RCC 7860 (cell line): ENCODE data around the gene LRBA.

ENCODE experiments used
- DNase-seq: peaks from one replicate; pipeline ENCODE4 v3.0.0-alpha.2; 2015; ENCODE audit warnings: low spot score
- FAIRE-seq: peaks from 2 replicates; lab custom pipeline; 2012; peaks lifted over from hg19 to GRCh38; lab: Jason Lieb, UNC

Gene LRBA

GRCh38 chr4:150355418-150355817 is 659.7 kb downstream of the LRBA start:
- no peak for DNase-seq
- FAIRE-seq: no peak

GRCh38 chr4:150354214-150354796 is 660.8 kb downstream of the LRBA start:
- FAIRE-seq: no peak
- DNase-seq: no peak

- no peak for FAIRE-seq
- peak; percentile 31 for DNase-seq
Measured at GRCh38 chr4:150348079-150348478, 667.0 kb downstream of the LRBA start.

GRCh38 chr4:150345207-150345744 is 669.8 kb downstream of the LRBA start:
- FAIRE-seq (no peak), DNase-seq (no peak)

- DNase-seq (no peak), FAIRE-seq (no peak)
Measured at GRCh38 chr4:150343796-150344195, 671.3 kb downstream of the LRBA start.

- DNase-seq: no peak
- FAIRE-seq: no peak
Measured at GRCh38 chr4:150342945-150343344, 672.1 kb downstream of the LRBA start.

- FAIRE-seq (no peak), DNase-seq (no peak)
Measured at GRCh38 chr4:150337734-150338133, 677.4 kb downstream of the LRBA start.

- no peak for FAIRE-seq
- DNase-seq: no peak
Measured at GRCh38 chr4:150336676-150337412, 678.2 kb downstream of the LRBA start.

- no peak for FAIRE-seq
- DNase-seq: no peak
Measured at GRCh38 chr4:150332961-150333360, 682.1 kb downstream of the LRBA start.

GRCh38 chr4:150332086-150332485 is 683.0 kb downstream of the LRBA start:
- DNase-seq (no peak), FAIRE-seq (no peak)

GRCh38 chr4:150329373-150329772 is 685.7 kb downstream of the LRBA start:
- DNase-seq: no peak
- no peak for FAIRE-seq

GRCh38 chr4:150328496-150328895 is 686.6 kb downstream of the LRBA start:
- DNase-seq (no peak), FAIRE-seq (no peak)

- DNase-seq: no peak
- no peak for FAIRE-seq
Measured at GRCh38 chr4:150327262-150327780, 687.8 kb downstream of the LRBA start.

- DNase-seq: no peak
- no peak for FAIRE-seq
Measured at GRCh38 chr4:150325872-150326271, 689.2 kb downstream of the LRBA start.

GRCh38 chr4:150323406-150324325 is 691.4 kb downstream of the LRBA start:
- FAIRE-seq (no peak), DNase-seq (no peak)

- DNase-seq: no peak
Measured at GRCh38 chr4:150322646-150323045, 692.4 kb downstream of the LRBA start.

GRCh38 chr4:150321113-150321512 is 694.0 kb downstream of the LRBA start:
- DNase-seq (no peak), FAIRE-seq (no peak)

More at GRCh38 chr4:150322646-150323045, 692.4 kb downstream of the LRBA start:
- no peak for FAIRE-seq

- DNase-seq: no peak
- no peak for FAIRE-seq
Measured at GRCh38 chr4:150318971-150319370, 696.1 kb downstream of the LRBA start.

- DNase-seq: no peak
Measured at GRCh38 chr4:150318527-150318926, 696.6 kb downstream of the LRBA start.

GRCh38 chr4:150316332-150317205 is 698.5 kb downstream of the LRBA start:
- DNase-seq (no peak), FAIRE-seq (no peak)

More at GRCh38 chr4:150318527-150318926, 696.6 kb downstream of the LRBA start:
- no peak for FAIRE-seq
